AG08396 (cell line): ENCODE data around the gene OSGEP.
"Not testable (repeated sequence)": the region's sequence is repeated elsewhere in the genome, so short reads cannot be mapped to it uniquely, and the experiment has no call there.

Experiments
- DNase-seq: peaks from one replicate; pipeline ENCODE4 v3.0.0; 2012; ENCODE audit warnings: low spot score, mixed read lengths

OSGEP gene

DNA sequence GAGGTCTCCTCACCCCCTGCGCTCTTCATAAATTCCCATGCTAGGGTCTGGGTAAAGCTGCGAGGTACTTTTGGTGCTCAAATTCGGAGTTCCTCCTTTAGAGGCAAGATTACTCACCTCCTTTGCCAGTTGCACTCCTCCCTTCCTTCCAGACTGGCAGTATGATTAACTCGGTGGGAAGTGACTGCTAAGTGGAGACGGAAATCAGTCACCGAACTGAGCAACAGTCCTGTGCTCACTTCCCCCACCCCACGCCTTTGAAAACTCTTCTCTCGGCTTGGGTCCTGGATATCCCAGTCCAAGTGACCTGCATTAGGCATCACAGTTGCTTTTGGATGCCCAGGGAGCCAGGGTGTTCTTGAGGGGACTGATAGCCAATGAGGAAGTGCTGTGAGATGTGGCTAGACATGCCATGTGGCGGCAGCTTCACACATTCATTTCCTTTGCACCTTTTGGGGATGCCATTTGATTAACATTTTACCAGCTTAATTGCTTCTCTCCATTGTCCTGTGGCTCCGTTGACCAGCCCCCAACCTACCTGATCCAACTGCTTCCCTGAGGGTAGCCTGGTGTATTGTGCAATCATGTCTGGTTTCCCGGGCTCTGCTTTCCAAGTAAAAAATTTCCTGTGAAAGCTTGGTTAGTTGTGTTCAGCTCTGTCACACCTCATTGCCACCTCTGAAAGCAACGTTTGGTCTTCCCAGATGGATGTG lies 15.4 kb upstream of the OSGEP start:
- peak; percentile 64 for DNase-seq

DNA sequence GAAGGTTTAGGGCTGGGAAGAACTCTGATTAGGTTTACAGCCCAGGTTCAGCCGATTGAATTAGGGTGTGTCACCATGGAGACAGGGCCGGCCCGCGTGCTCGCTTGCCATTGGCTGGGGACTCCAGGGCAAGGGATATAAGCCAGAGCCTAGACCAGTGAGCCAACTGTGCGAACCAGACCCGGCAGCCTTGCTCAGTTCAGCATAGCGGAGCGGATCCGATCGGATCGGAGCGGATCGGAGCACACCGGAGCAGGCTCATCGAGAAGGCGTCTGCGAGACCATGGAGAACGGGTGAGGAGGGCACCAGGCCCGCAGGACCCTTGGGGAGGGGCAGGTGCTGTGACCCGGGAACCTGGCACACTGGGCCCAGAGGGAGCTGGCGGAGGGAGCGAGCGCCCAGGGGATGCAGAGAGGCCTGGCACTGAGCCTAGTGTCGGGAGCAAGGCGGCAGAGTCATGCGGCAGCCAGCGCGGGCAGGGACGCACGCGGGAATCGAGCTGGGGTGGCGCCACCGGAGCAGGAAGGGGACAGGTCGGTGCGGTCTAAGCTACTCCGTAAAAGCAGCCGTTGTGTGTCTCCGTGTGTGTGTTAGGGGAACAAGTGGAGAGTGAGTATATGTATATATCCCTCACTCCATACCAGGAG lies 14.8 kb upstream of the OSGEP start, which contains the start of gene PNP:
Gene PNP, plus strand, starts transcription at position 165 of the 648 bp plus-strand sequence. Its CDS starts 119 bp downstream, at position 284.
- peak; percentile 96 for DNase-seq

DNA sequence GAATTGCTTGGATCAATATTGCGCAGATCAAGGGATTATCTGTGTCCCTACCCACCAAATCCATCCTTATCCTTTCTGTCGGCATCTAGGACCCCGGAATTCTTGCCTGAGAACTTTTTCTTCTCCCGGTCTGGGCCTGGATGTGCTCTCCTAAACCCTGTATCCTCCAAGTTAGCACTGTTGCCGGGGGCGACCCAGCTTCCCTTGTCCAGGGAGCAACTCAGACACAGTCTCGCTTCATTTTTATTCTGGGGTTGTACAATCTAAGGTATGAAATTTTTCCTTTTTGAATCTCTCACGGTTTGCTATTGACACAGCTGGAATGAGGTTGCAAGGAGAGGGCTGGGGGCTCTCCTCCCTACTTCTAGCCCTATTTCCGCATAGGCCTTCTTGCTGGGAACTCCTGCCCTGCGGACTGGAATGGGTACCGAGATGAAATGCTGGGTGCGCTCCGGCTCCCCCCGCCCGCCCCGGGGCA lies 14.2 kb upstream of the OSGEP start:
- peak; percentile 22 for DNase-seq

DNA sequence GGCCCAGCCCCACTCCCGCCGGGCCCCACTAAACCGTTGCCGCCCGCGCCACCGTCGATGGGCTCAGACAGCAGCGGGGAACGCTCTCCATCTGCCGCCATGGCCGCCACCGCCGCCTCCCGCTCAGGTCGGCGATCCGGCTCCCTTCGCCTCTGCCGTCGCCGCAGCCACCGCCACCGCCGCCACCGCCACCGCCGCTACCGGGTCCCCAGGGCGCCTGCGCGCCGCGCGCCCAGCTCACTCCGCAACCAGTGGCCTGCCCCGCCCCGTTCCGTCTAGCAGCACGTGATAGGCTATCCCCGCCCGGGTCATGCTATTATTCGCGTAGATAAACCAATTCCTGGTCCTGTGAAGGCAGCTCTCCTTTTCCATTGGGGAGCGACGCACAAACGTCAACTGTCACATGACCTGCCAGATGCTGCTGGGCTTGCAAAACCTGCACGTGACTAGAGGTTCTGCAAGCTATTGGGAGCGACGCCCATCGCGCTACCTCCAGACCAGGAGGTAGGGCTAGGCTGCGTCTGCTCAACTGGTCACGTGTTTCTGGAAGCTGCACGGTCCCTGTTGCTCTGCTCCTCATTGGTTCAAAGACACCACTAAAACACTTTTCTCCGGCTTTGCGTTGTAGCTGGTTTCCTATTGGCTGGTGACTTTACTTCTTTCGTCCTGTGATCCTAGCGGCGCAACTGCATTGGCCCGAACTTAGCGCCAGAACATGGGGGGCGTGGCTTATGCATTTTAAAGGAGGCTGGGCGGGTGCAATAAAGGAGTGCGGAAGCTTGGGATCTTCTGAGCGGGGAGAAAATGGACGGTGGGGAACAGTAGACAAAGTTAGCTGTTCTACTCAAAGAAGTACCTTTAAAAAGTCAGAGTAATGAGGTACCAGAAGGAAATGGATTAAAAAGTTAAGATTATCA lies 6.9 kb upstream of the OSGEP start, which contains the start of gene PIP4P1:
Gene PIP4P1, minus strand, starts transcription at position 210 of the 917 bp plus-strand sequence. Its CDS starts 109 bp downstream, at position 101.
- DNase-seq, result peak; percentile 96

DNA sequence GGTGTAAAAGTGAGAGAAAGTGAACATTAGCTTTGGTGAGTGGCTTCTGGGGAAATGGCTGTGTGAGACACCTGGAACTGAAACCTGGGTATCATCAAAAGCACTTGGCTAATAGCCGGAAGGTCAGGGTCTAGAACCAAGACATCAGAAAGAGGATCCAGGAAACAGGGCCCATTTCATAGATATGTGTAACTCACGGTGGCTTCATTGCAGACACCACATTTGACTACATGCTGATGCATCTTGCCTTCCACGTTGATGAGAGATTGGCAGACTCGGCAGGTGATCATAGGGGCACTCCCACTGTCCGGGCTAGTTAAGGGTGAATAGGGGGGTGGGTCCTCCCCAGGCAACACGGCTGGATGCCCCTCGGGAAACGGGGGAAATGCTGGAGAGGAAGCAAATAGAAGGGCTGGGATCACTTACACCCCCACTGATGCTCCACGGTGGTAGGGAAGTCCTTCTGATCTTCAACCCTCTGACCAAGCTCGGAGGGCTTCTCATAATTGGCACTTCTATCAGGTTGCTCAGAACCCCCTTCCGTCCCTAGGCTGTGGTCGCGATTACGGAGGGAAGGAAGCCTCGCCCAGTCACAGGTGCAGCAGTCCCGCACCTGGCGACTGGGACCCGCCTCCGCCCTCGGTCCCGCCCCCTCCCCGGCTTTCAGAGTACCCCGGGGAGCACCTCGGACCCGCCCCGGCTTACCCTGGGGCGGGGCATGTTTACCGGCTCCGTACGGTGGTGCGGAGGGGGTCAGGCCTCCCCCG lies 6.0 kb upstream of the OSGEP start:
- no peak for DNase-seq

DNA sequence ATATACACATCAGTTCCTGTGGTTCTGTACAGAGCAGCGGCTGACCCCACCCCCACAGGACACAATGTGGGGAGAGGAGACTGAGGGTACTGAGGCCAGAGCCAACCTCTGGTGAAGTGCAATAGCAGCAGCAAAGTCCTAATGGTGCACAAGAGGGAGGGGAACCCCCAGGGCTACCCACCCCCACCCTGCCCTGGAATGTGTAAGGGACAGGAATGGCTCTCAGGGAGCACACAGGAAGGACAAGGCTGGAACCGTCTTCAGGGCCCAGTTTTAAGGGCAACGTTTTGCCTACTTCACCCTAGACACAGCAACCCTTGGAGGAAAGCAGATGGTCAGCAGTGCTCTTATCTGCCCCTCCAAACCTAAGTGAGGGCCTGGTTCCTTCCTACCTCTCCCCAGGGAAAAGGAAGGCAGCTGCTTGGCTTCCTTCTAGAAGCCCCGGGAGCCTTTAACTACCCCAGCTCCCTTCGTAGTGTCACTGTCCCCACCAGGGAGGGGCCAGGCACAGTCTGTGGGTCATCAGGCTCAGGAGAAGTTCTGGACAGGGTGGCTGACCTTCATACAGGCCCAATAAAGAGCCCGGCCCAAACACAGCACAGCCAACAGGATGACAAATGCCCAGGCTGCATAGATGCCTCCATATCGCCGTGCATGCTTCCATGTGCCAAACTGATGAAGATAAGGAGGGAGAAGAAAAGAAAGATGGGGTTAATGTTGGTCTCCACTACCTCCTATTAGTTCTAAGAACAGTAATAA lies 3.6 kb upstream of the OSGEP start:
- no peak for DNase-seq

DNA sequence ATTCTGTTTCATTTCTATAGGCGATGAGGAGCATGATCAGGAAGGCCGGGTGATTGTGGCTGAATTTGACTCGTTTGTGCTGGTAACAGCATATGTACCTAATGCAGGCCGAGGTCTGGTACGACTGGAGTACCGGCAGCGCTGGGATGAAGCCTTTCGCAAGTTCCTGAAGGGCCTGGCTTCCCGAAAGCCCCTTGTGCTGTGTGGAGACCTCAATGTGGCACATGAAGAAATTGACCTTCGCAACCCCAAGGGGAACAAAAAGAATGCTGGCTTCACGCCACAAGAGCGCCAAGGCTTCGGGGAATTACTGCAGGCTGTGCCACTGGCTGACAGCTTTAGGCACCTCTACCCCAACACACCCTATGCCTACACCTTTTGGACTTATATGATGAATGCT lies 2.4 kb upstream of the OSGEP start:
- no peak for DNase-seq

DNA sequence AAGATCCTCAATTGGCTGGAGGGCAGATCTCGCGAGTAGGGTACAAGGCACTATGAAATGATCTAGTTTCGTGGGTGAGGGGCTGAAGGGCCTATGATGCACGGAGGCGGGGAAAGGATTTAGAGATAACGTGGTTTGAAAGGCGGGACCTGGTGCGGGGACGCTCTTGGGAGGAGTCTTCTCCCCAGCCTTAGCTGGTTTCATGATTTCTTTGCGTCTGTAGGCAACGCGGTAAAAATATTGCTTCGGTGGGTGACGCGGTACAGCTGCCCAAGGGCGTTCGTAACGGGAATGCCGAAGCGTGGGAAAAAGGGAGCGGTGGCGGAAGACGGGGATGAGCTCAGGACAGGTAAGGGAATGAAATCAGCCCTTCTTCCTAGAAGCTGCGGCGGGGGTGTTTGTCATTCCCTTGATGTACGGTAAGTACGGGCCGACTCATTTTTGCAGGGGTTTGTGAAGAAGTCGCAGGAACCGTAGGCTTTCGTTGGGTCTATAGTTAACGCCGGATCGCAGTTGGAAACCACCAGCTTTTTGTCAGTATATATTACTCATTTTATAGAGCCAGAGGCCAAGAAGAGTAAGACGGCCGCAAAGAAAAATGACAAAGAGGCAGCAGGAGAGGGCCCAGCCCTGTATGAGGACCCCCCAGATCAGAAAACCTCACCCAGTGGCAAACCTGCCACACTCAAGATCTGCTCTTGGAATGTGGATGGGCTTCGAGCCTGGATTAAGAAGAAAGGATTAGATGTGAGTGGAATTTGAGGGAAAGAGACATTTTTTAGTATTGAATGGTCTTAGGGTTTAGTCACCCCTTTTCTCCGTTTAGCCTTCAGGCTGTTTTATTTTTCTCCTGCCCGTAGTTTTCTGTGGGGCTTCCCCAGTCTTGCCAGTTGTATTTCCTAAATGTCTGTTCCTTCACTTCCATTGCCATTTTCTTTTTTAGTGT lies 1.0 kb upstream of the OSGEP start:
- peak; percentile 78 for DNase-seq

DNA sequence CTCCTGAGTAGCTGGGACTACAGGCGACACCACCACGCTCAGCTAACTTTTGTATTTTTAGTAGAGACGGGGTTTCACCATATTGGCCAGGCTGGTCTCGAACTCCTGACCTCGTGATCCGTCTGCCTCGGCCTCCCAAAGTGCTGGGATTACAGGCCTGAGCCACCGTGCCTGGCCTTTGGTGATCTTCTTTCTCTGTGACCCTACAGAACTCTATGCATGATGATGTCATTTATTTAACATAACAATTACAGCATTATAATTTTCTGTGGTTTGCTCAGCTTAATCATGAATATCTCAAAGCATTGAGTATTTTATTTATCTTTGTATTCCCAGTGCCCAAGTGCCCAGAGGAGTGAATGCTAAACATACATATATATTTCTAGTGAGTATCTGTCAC lies 1.8 kb downstream of the OSGEP start:
- not testable (repeated sequence) for DNase-seq

DNA sequence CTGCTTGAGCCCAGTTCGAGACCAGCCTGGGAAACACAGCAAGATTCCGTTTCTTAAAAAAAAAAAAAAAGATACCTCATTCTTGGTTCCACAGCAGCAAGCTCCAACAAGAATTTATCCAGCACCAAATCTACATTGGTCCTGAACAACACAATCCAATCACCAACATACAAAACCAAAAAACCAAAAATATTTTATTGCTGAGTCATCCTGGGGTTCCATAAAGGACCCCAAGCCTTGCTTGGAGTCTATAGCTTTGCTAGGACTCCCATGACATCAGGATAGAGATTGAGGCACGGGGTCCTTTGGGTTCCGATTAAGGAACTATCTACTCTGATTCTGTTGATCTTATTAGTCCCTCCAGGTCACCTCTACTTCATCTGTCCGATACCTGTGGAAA lies 7.7 kb downstream of the OSGEP start:
- no peak for DNase-seq

DNA sequence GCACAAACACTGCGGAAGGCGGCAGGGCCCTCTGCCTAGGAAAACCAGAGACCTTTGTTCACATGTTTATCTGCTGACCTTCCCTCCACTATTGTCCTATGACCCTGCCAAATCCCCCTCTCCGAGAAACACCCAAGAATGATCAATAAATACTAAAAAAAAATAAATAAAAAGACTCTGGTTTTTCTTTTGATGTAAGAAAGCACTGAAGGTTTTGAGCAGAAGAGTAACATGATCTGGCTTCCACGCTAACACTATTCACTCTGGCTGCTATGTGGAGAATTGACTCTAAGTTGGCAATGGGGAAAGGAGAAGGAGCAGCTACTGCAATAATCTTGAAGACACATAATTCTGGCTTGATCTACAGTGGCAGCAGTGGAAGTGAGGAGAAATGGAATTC lies 11.0 kb downstream of the OSGEP start:
- DNase-seq, result not testable (repeated sequence)

DNA sequence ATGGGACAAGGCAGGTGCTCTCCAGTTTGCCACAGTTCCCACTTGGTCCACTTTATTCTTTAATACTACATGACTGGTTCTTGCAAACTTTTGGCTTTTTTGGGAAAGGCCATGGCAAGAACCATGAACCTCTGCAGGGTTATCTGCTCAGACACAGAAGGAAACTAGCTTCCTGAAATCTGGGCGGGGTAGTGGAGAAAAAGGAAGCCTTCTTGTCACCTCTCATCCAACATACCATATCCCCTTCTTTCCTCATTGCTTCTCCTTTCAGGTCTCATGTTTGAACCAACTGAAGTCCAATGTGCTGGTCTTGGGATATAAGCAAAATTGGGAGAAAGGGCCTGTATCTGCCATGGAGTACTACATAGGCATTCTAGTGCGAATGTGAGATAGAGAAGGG lies 13.2 kb downstream of the OSGEP start:
- no peak for DNase-seq

DNA sequence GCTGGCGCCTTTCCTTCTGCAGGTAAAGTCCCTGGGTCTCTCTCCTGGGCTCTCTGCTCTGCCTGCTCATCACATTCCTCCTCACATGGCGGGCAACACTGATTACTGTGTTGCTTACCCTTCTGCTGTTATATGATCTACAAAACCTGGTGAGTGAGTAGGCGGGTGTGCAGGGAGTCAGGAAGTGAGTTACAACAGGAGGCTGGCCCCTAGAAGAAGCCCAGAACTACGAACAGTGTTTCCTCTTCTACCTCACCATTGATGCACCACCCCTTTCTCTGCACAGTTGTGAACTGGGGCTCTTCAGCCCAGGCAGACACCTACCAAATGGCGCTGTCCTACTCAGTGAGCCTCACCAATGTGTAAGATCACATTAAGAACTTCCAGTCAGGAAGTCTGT lies 13.7 kb downstream of the OSGEP start:
- DNase-seq, result no peak

DNA sequence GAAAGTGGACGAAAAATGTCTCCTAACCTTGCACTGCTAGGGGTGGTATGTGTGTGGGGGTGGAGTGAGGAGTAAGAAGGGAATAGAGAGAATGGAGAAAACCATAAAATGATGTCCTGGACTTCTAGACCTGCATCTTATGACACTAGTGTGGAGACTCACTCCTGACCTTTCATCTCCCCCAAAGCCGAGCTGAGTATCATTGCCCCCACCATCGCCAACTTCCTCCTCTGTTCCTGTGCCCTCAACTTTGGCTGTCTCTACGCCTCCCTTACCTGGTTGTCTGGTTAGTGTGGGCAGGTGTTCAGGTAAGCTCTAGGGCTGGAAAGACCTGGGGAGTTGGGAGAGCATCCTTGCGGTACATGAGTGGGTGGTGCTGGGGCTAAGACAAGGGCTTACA lies 14.1 kb downstream of the OSGEP start:
- no peak for DNase-seq

DNA sequence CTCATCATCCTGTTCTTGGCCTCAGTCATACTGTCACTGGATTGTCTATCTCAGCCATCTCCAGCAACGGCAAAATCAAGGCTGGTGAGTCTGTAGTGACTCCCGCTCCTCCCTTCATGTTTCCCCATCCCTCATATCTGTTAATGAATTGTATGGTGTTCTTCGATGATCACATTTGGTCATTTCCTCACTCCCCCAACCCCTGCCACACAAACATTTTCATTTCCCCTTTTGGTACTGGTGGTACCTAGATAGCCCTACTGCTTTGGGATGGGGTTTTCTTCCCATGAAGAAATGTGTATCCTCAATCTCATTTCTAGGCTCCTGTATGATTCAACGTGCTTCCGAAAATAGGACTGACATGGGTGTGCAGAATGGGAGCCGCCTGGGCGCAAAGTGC lies 15.9 kb downstream of the OSGEP start:
- no peak for DNase-seq

DNA sequence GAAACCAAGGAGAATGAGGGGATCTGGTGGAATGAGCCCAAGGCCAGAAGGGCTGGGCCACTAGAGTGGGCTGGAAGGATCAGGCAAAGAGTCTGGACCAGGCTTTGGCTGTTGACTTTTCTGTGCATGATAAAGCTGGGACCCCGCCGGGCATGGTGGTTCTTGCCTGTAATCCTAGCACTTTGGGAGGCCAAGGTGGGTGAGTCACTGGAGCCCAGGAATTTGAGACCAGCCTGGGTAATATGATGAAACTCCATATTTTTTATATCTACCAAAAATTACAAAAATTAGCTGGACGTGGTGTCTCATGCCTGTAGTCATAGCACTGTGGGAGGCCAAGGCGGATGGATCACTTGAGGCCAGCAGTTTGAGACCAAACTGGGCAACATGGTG lies 18.3 kb downstream of the OSGEP start:
- DNase-seq, result no peak

DNA sequence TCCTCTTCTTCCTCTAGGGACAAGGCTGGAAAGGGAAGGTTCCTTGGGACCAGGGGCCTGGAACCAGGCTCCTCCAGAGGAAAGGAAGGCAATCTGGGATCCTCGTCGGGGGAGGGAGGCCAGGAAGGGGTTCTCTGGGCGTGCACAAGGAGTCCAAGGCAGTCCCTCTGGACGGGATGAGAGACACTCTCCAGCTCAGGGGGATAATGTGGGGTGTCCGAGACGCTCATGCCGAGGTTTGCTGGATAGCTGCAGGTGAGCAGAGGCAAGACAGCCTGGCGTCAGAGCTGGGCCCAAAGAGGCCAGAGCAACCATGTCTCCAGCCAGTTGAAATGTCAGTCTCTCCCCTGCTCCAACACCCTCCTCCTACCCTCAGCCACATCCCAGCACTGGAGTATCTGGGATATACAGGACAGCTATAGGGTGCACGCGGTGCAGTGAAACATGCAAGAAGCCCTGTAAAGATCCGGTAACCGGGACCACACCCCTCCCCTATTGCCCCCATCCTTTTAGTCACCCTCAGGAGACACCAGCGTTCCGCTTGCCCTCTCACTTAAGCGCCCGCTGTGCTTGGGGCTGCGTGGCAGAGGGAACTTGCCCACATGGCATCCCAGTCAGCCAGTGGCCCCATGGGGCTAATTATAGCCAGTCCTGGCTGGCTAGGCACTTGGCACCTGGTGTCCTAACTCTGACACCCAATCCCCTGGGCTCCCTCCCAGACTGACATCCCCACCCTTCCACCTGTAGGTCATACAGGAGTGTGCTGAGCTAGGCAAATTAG lies 18.8 kb downstream of the OSGEP start, which contains the start of gene KLHL33:
Gene KLHL33, minus strand, starts transcription at position 585 of the 781 bp plus-strand sequence. Its CDS starts 355 bp downstream, at position 230.
- DNase-seq, result no peak

DNA sequence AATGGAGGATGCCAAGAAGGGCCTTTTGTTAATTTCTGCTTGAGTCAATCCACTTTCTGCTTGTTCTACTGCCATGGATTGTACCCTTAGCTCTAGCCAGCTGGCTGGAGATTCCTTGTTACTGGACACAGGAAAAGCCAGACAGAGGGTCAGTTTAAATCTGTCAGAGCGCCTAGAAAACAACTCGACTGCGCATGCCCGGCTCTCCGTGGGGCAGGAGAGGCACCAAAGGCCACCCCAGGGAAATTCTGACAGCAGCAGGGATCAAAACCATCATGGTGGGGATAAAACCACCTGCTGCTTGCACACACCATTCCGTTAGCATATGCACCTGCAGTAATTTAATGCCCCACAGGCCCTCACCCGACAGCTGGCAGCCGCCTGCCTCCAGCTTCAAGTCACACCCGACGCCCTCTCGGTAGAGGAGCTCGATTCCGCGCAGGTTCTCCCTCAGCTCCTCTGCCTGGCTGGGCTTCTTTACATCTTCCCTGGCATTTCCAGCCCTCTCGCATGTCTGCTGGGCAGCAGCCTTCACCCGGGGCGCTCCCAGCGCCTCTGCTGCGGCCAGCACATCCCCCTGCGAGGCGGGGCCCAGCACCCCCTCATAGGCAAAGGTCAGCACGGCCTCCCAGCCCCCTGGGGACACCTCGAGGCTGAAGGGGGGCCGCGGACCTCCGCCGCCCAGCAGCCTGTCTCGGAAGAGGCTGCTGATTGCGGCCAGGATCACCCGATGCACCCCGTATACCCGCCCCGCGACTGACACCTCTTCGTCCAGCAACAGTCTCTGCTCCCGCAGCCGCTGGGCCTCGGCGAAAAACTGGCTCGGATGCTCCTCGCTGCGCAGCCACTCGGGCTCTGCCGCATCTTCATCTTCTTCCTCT lies 19.7 kb downstream of the OSGEP start:
- DNase-seq, result peak; percentile 68
